Subcutaneous adipose tissue (tissue), 4 donors: ENCODE data around the gene MED29. TPM values are rescaled to one million over a fixed set of nuclear protein-coding genes. Genes with fewer than 3 reads are reported as not detected.

Source experiments
- total RNA-seq, 4 donors: library from RNA; depleted of rRNA; stranded (reverse); fragments of >200 nt; gene quantifications; one replicate each; pipeline ENCODE4 v1.1.0, GENCODE V29; 2016
- TF ChIP-seq, protein P1 (sequence below): fragments of 450-650 bp; IDR thresholded peaks from one replicate; pipeline ENCODE4 v1.5.1; 2016; ENCODE audit warnings: low read depth, mild to moderate bottlenecking, control low read depth, antibody characterized with exemption, moderate library complexity

The MED29 gene
- total RNA-seq, 4 donors from 2014 or later: 23.1 to 28.9 (median 26.4) TPM

GRCh38 chr19:39411832-39412099 lies 20.6 kb downstream of the MED29 start:
- TF ChIP-seq, protein P1, sequence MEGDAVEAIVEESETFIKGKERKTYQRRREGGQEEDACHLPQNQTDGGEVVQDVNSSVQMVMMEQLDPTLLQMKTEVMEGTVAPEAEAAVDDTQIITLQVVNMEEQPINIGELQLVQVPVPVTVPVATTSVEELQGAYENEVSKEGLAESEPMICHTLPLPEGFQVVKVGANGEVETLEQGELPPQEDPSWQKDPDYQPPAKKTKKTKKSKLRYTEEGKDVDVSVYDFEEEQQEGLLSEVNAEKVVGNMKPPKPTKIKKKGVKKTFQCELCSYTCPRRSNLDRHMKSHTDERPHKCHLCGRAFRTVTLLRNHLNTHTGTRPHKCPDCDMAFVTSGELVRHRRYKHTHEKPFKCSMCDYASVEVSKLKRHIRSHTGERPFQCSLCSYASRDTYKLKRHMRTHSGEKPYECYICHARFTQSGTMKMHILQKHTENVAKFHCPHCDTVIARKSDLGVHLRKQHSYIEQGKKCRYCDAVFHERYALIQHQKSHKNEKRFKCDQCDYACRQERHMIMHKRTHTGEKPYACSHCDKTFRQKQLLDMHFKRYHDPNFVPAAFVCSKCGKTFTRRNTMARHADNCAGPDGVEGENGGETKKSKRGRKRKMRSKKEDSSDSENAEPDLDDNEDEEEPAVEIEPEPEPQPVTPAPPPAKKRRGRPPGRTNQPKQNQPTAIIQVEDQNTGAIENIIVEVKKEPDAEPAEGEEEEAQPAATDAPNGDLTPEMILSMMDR: no peak

DNA sequence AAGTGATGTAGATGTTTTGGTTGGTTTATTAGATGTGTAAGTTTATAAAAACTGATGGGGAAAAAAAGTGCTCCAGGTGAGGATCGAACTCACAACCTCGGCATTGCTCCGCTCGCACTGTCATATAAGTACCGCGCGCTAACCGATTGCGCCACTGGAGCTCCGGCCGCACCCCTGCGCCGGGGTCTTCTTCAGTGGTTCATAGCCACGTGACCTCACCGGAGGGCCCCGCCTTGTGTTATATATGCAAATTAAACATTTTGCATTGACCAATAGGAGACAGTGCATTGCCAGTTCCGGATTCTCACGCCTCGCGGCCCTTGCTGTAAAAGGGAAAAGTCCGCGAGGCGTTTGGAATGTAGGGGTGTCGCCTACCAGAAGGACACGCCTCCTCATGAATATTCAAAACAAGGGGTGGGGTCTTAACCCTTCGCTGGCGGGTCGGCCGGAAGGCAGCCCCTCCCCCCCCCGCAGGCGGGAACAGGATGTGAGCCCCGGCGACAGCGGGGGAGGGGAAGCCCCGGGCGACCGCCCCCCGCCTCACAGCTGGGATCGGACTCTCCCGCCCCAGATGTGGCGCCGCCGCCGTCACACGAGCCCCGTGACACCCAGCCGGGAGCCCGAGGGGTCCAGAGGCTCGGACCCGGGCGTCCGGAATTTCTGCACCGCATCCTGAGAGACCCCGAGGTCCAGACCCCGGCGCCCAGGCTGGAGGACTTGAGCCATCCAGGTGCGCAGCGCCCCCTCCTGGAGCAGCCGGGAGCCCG lies 21.1 kb downstream of the MED29 start, which contains the start of gene PLEKHG2:
PLEKHG2 (plus strand) TSS at position 570 of the 767 bp plus-strand sequence. CDS start 1,418 bp downstream, outside the sequence.
- TF ChIP-seq, protein P1: no peak

DNA sequence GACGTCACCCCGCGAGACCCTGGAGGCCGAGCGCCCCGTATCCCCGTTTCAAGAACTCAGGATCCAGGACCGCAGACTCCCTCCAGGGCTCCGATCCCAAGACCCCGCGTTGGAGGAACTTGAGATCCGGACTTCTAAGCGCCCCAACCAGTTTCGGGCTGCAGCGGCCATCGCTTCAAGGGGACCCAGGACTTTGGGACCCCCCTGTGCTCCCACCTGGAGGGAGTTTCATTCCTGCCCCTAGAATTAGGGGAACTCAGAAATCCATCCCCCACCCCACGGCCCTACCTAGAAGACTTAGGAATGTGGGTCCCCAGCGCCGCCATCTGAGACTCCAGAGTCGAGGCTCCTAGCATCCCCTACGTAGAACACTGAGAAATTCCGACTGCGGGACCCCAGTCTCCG lies 21.7 kb downstream of the MED29 start:
- TF ChIP-seq, protein P1: no peak

DNA sequence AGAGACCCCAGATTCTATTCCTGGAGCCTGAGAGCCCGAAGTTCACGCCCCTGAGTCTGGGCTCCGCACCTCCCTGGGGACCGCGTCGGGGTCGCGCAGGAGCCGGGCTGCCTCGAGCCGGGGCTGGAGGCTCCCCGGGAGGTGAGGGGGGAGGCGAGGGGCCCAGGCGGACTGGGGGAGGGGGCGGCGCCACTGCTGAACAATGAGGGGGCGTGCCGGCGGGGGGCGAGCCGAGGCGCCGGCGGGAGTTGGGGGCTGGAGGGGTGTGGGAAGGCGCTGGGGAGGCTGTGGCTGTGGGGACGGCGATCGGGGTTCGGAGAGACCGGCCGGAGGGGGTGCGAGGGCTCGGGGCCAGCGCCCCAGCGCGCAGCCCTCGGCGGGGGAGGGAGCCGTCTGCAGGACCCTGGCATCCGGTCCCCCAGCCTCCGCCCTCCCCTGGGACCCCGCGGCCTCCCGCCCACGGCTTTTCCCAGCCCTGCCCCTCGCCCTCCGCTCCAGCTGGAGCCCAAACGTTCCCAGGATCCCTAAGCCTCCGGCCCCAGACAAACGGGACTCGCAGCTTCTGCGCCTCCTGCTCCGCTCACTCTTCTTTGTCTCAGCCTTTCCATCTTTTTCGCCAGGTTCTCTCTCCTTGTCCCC lies 22.2 kb downstream of the MED29 start:
- TF ChIP-seq, protein P1: no peak

DNA sequence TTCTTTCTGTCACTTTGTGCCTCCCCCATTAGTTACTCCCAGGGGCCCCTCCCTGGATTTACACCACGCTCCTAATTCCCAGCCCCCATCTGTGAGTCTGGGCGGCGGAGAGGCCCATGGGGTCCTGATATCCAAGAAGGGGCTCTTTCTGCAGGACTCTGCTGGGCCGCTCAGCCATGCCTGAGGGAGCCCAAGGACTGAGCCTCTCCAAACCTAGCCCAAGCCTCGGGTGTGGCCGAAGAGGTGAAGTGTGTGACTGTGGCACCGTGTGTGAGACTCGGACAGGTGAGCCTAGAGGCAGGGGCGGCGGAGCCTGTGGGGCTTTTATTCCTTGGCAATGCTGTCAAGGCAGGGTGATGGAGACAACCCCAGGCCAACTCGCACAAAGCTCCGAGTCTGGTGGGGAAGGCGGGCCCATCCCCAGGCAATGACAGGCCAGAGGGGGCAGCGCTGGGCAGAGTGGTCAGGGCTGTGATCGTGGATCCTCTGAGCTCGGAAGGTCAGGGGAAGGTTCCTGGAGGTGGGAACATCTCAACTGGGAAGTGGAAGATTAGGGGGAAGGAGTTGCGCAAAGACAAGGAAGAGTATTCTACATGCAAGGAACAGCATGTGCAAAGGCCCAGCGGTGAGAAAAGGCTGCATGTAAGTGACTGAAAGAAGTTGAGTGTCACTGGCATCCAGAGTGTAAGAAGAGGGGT lies 22.9 kb downstream of the MED29 start:
- TF ChIP-seq, protein P1: no peak

DNA sequence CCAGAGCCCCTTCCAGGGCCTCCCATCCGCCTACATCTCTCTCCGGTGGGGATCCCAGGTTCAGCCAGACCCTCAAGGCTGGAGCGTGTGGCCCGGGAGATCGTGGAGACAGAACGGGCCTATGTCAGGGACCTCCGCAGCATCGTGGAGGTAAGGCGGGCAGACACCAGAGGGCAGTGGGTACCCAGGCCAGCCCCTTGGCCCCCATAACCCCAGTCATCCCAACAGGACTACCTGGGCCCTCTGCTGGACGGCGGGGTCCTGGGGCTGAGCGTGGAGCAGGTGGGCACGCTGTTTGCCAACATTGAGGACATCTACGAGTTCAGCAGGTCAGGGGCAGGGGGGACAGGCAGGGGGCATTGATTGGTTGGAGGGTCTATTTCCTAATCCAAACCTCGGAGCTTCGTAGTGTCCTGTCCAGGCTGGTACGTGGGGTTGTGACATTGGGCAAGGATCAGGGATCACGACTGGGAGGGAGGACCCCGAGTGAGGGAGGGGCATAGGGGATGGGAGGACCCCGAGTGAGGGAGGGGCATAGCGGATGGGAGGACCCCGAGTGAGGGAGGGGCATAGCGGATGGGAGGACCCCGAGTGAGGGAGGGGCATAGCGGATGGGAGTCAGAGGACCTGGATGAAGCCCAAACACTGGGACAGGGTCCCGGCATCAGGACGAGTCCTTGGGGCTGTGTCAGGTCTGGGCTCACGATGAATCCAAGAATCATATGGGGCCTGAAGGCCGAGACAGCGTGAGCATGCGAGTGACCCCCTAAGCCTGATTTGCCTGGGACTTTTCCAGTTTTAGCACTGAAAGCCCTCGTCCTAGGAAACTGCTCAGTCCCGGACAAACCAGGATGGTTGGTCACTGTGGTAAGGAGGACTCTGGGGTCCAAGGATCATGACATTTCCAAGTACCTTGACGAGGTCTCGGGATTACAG lies 24.2 kb downstream of the MED29 start:
- TF ChIP-seq, protein P1: no peak
